K562 (cell line): ENCODE measurements around the gene TREM1. TPM values are rescaled to one million over a fixed set of nuclear protein-coding genes. Genes with fewer than 3 reads are reported as not detected.

ENCODE experiments used
- BACH1 ChIP-seq: fragments of 200-800 bp; sonication (Bioruptor generic); IDR thresholded peaks from 2 replicates; pipeline ENCODE4 v1.6.1; 2016; ENCODE audit warnings: missing genetic modification characterization, missing compliant biosample characterization
- BRF1 ChIP-seq: IDR thresholded peaks from 3 replicates; pipeline ENCODE4 v1.6.1; 2011; ENCODE audit warnings: borderline replicate concordance, mild to moderate bottlenecking; ENCODE audit not compliant: insufficient read length; ENCODE audit errors: extremely low read depth
- CHD1 ChIP-seq: fragments of 200-600 bp; sonication (generic); IDR thresholded peaks from one replicate; pipeline ENCODE4 v1.6.1; 2012; ENCODE audit warnings: mild to moderate bottlenecking, moderate library complexity, low read length, inconsistent platforms
- CREB3L1 ChIP-seq: fragments of 450-650 bp; IDR thresholded peaks from 2 replicates; pipeline ENCODE4 v1.6.1; 2014; ENCODE audit warnings: low read depth, mild to moderate bottlenecking, moderate library complexity, borderline replicate concordance
- E2F3 ChIP-seq: fragments of 250-450 bp; sonication (Bioruptor Pico); IDR thresholded peaks from 2 replicates; pipeline ENCODE4 v1.4.0; 2020; ENCODE audit warnings: mild to moderate bottlenecking
- GABPB1 ChIP-seq: sonication (generic); formaldehyde crosslinking; IDR thresholded peaks from 2 replicates; pipeline ENCODE4 v1.8.0; 2022; ENCODE audit warnings: mild to moderate bottlenecking, missing genetic modification reagents
- HNRNPLL ChIP-seq: fragments of 200-400 bp; formaldehyde crosslinking; IDR thresholded peaks from 2 replicates; pipeline ENCODE4 v1.6.1; 2017; ENCODE audit warnings: low read length, low read depth, mild to moderate bottlenecking; ENCODE audit not compliant: poor library complexity, severe bottlenecking
- ILK ChIP-seq: fragments of 450-650 bp; IDR thresholded peaks from 2 replicates; pipeline ENCODE4 v1.6.1; 2016; ENCODE audit warnings: missing genetic modification characterization, low read depth, mild to moderate bottlenecking, missing compliant biosample characterization, moderate library complexity, borderline replicate concordance
- KAT7 ChIP-seq: sonication (generic); formaldehyde crosslinking; IDR thresholded peaks from 2 replicates; pipeline ENCODE4 v1.8.0; 2022; ENCODE audit warnings: missing genetic modification reagents, mild to moderate bottlenecking, borderline replicate concordance
- POLR2AphosphoS5 ChIP-seq: IDR thresholded peaks from 2 replicates; pipeline ENCODE4 v1.6.1; 2011; ENCODE audit warnings: mild to moderate bottlenecking, low read depth, low read length, moderate library complexity; ENCODE audit not compliant: control insufficient read depth, insufficient read depth
- PTBP1 ChIP-seq: fragments of 200-400 bp; formaldehyde crosslinking; IDR thresholded peaks from 2 replicates; pipeline ENCODE4 v1.6.1; 2017; ENCODE audit warnings: low read depth, low read length
- SIN3B ChIP-seq: fragments of 450-650 bp; IDR thresholded peaks from 2 replicates; pipeline ENCODE4 v1.6.1; 2017; ENCODE audit warnings: low read depth, mild to moderate bottlenecking, moderate library complexity
- SRSF1 ChIP-seq: fragments of 200-400 bp; formaldehyde crosslinking; IDR thresholded peaks from 2 replicates; pipeline ENCODE4 v1.6.1; 2017; ENCODE audit warnings: mild to moderate bottlenecking, low read depth, low read length, moderate library complexity
- ZFP1 ChIP-seq: fragments of 450-650 bp; formaldehyde crosslinking; IDR thresholded peaks from 2 replicates; pipeline ENCODE4 v1.4.0; 2020; ENCODE audit warnings: mild to moderate bottlenecking, mixed read lengths
- ZNF239 ChIP-seq: fragments of 250-450 bp; sonication (Bioruptor Pico); IDR thresholded peaks from 2 replicates; pipeline ENCODE4 v1.4.0; 2020; ENCODE audit warnings: mild to moderate bottlenecking
- ZNF316 ChIP-seq: fragments of 450-650 bp; IDR thresholded peaks from 2 replicates; pipeline ENCODE4 v1.6.1; 2016
- ZNF384 ChIP-seq: IDR thresholded peaks from 2 replicates; pipeline ENCODE4 v1.6.1; 2012; ENCODE audit warnings: low read depth, low read length, improper control_type of control experiment
- ZNF431 ChIP-seq: sonication (generic); formaldehyde crosslinking; IDR thresholded peaks from 2 replicates; pipeline ENCODE4 v1.8.0; 2022; ENCODE audit warnings: mild to moderate bottlenecking, missing genetic modification reagents
- ZNF668 ChIP-seq: fragments of 250-450 bp; sonication (Bioruptor Pico); IDR thresholded peaks from 2 replicates; pipeline ENCODE4 v1.8.0; 2022; ENCODE audit warnings: mild to moderate bottlenecking, inconsistent platforms
- polyA plus RNA-seq, 8 experiments: library from polyadenylated mRNA; depleted of rRNA in 4 of 8; stranded (reverse) in 5 of 8; unstranded in 3 of 8; fragments of >200 nt; fragmentation: Nextera tagmentation in 2 of 8; fragmentation: Illumina TruSeq in 1 of 8; extraction: Ambion mirVana in 2 of 8; extraction: Trizol in 1 of 8; gene quantifications; 2 replicates each; pipeline versions ENCODE4 v1.2.1 to v1.2.3, GENCODE V29; 2011 to 2014; ENCODE audit warnings: inconsistent platforms in 1 of 8, missing spikeins in 1 of 8
- total RNA-seq, 7 experiments: library from RNA; depleted of rRNA in 6 of 7; stranded (reverse); fragments of >200 nt in 6 of 7; fragmentation: Illumina TruSeq in 2 of 7; extraction: Trizol in 2 of 7; gene quantifications; 2 replicates each; pipeline versions ENCODE4 v1.2.1 to v1.2.3, GENCODE V29; 2011 to 2021; ENCODE audit warnings: low replicate concordance in 1 of 7
- TF ChIP-seq, protein P1 (sequence below): fragments of 250-450 bp; sonication (Bioruptor Pico); IDR thresholded peaks from 2 replicates; pipeline ENCODE4 v1.5.0; 2022; ENCODE audit warnings: mild to moderate bottlenecking
- TF ChIP-seq, protein P2 (sequence below): fragments of 250-450 bp; sonication (Bioruptor Pico); IDR thresholded peaks from 2 replicates; pipeline ENCODE4 v1.4.0; 2020; ENCODE audit warnings: mild to moderate bottlenecking, moderate library complexity

The TREM1 gene
- total and polyA plus RNA-seq, 9 of the 15 experiments (the other 6 are each of a cell fraction or from before 2014, with no cell fraction given), result not detected

GRCh38 chr6:41318654-41319565, 32.4 kb upstream of the TREM1 start (continued):
- TF ChIP-seq ILK (tag), result no peak
- TF ChIP-seq BRF1, result no peak
- no peak for TF ChIP-seq SIN3B
- TF ChIP-seq BACH1 (tag), result no peak
- TF ChIP-seq KAT7 (CRISPR knock-in tag), result no peak
- TF ChIP-seq CREB3L1, result peak; percentile 95
- no peak for TF ChIP-seq ZNF239 (CRISPR knock-in tag)
- TF ChIP-seq ZFP1 (CRISPR knock-in tag), result no peak
- TF ChIP-seq PTBP1, result 0 out of 2 replicates have a peak, but pooled peaks have one; percentile 24
- TF ChIP-seq ZNF316, result peak; percentile 51; the same call in 1 of the 2 replicates
- TF ChIP-seq, protein P1, sequence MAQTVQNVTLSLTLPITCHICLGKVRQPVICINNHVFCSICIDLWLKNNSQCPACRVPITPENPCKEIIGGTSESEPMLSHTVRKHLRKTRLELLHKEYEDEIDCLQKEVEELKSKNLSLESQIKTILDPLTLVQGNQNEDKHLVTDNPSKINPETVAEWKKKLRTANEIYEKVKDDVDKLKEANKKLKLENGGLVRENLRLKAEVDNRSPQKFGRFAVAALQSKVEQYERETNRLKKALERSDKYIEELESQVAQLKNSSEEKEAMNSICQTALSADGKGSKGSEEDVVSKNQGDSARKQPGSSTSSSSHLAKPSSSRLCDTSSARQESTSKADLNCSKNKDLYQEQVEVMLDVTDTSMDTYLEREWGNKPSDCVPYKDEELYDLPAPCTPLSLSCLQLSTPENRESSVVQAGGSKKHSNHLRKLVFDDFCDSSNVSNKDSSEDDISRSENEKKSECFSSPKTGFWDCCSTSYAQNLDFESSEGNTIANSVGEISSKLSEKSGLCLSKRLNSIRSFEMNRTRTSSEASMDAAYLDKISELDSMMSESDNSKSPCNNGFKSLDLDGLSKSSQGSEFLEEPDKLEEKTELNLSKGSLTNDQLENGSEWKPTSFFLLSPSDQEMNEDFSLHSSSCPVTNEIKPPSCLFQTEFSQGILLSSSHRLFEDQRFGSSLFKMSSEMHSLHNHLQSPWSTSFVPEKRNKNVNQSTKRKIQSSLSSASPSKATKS, result no peak
- TF ChIP-seq GABPB1 (CRISPR knock-in tag), result peak; percentile 41
- TF ChIP-seq ZNF384, result peak; percentile 52; the same call in 1 of the 2 replicates
- 0 out of 2 replicates have a peak, but pooled peaks have one; percentile 33 for TF ChIP-seq ZNF668
- TF ChIP-seq POLR2AphosphoS5, result no peak
- TF ChIP-seq E2F3, result no peak
- TF ChIP-seq SRSF1, result no peak
- TF ChIP-seq ZNF431 (CRISPR knock-in tag), result no peak
- peak; percentile 34 for TF ChIP-seq HNRNPLL
- no peak for TF ChIP-seq CHD1
- TF ChIP-seq, protein P2, sequence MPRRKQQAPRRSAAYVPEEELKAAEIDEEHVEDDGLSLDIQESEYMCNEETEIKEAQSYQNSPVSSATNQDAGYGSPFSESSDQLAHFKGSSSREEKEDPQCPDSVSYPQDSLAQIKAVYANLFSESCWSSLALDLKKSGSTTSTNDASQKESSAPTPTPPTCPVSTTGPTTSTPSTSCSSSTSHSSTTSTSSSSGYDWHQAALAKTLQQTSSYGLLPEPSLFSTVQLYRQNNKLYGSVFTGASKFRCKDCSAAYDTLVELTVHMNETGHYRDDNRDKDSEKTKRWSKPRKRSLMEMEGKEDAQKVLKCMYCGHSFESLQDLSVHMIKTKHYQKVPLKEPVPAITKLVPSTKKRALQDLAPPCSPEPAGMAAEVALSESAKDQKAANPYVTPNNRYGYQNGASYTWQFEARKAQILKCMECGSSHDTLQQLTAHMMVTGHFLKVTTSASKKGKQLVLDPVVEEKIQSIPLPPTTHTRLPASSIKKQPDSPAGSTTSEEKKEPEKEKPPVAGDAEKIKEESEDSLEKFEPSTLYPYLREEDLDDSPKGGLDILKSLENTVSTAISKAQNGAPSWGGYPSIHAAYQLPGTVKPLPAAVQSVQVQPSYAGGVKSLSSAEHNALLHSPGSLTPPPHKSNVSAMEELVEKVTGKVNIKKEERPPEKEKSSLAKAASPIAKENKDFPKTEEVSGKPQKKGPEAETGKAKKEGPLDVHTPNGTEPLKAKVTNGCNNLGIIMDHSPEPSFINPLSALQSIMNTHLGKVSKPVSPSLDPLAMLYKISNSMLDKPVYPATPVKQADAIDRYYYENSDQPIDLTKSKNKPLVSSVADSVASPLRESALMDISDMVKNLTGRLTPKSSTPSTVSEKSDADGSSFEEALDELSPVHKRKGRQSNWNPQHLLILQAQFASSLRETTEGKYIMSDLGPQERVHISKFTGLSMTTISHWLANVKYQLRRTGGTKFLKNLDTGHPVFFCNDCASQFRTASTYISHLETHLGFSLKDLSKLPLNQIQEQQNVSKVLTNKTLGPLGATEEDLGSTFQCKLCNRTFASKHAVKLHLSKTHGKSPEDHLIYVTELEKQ, result no peak
